Measurements from ENCODE around the gene MARVELD2.
"Not testable (repeated sequence)": the region's sequence is repeated elsewhere in the genome, so short reads cannot be mapped to it uniquely, and the experiment has no call there.

Gene MARVELD2

GRCh38 chr5:69450527-69450926 is 35.6 kb downstream of the MARVELD2 start:
- not testable (repeated sequence) for DNase-seq

- no peak for DNase-seq
Measured at GRCh38 chr5:69451941-69452647, 37.2 kb downstream of the MARVELD2 start.

- not testable (repeated sequence) for DNase-seq
Measured at GRCh38 chr5:69453487-69453886, 38.6 kb downstream of the MARVELD2 start.

- no peak for DNase-seq
Measured at GRCh38 chr5:69454460-69455249, 39.7 kb downstream of the MARVELD2 start.

GRCh38 chr5:69455428-69455988 is 40.6 kb downstream of the MARVELD2 start:
- not testable (repeated sequence) for DNase-seq

- DNase-seq = no peak
Measured at GRCh38 chr5:69462170-69462569, 47.3 kb downstream of the MARVELD2 start.

GRCh38 chr5:69466375-69466774 is 51.5 kb downstream of the MARVELD2 start:
- not testable (repeated sequence) for DNase-seq

- no peak for DNase-seq
Measured at GRCh38 chr5:69467442-69468225, 52.7 kb downstream of the MARVELD2 start.

GRCh38 chr5:69468631-69469030 is 53.7 kb downstream of the MARVELD2 start:
- no peak for DNase-seq

GRCh38 chr5:69471516-69471915 is 56.6 kb downstream of the MARVELD2 start:
- not testable (repeated sequence) for DNase-seq

- DNase-seq = not testable (repeated sequence)
Measured at GRCh38 chr5:69472535-69473143, 57.7 kb downstream of the MARVELD2 start.

GRCh38 chr5:69477170-69477569 is 62.3 kb downstream of the MARVELD2 start:
- DNase-seq = no peak

- DNase-seq = not testable (repeated sequence)
Measured at GRCh38 chr5:69478296-69478695, 63.4 kb downstream of the MARVELD2 start.

- DNase-seq = no peak
Measured at GRCh38 chr5:69484891-69485290, 70.0 kb downstream of the MARVELD2 start.

GRCh38 chr5:69485471-69485870 is 70.6 kb downstream of the MARVELD2 start:
- DNase-seq = no peak

- no peak for DNase-seq
Measured at GRCh38 chr5:69489246-69489645, 74.3 kb downstream of the MARVELD2 start.

- DNase-seq = no peak
Measured at GRCh38 chr5:69491027-69491426, 76.1 kb downstream of the MARVELD2 start.

- DNase-seq = no peak
Measured at GRCh38 chr5:69491838-69492390, 77.0 kb downstream of the MARVELD2 start.

GRCh38 chr5:69492391-69492922 is 77.5 kb downstream of the MARVELD2 start, which contains the start of gene OCLN:
OCLN (plus strand) TSS chr5:69492790; CDS start chr5:69504245, 11,455 bp downstream.
- no peak for DNase-seq

GRCh38 chr5:69492923-69493395 is 78.0 kb downstream of the MARVELD2 start:
- DNase-seq = no peak

- DNase-seq = no peak
Measured at GRCh38 chr5:69493396-69494133, 78.6 kb downstream of the MARVELD2 start.
